HepG2 (cell line): Measurements from ENCODE around the gene MYH10.

Experiments used
- MIXL1 ChIP-seq: IDR thresholded peaks from 2 replicates; pipeline ENCODE4 v1.6.1; 2016
- SSRP1 ChIP-seq: IDR thresholded peaks from 2 replicates; pipeline ENCODE4 v1.6.1; 2016; ENCODE audit warnings: control low read depth
- TF ChIP-seq, protein P1 (sequence below): sonication (generic); formaldehyde crosslinking; IDR thresholded peaks from 2 replicates; pipeline ENCODE4 v1.5.0; 2020; ENCODE audit warnings: mild to moderate bottlenecking, missing genetic modification reagents, moderate library complexity

DNA sequence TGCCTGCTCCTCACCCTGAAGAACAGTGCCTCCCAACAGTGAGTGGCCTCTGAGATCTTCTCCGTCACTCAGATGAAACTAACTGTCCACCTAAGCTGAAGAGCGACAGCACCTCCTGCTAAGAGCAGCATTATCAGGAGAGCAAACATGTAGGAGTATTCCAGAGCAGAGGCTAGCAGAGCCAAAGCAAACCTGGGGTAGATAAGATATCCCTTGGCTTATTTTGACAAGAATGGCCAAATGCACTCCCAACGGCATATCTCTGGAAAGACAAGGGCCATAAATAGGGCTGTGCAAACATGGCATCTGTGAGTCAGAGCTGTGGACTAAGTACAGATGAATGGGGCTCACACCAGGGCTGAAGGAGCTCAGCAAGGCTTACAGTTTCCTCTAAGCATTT is 98.5 kb downstream of the MYH10 start:
- TF ChIP-seq SSRP1 (CRISPR knock-in tag) (no peak), MIXL1 (no peak)
- TF ChIP-seq, protein P1, sequence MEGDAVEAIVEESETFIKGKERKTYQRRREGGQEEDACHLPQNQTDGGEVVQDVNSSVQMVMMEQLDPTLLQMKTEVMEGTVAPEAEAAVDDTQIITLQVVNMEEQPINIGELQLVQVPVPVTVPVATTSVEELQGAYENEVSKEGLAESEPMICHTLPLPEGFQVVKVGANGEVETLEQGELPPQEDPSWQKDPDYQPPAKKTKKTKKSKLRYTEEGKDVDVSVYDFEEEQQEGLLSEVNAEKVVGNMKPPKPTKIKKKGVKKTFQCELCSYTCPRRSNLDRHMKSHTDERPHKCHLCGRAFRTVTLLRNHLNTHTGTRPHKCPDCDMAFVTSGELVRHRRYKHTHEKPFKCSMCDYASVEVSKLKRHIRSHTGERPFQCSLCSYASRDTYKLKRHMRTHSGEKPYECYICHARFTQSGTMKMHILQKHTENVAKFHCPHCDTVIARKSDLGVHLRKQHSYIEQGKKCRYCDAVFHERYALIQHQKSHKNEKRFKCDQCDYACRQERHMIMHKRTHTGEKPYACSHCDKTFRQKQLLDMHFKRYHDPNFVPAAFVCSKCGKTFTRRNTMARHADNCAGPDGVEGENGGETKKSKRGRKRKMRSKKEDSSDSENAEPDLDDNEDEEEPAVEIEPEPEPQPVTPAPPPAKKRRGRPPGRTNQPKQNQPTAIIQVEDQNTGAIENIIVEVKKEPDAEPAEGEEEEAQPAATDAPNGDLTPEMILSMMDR = 0 out of 2 replicates have a peak, but pooled peaks have one; percentile 18
